Hematopoietic multipotent progenitor cell treated with erythropoietin and hydrocortisone succinate and interleukin-3 and kit ligand, for 15 days (in vitro differentiated cells): Measurements from ENCODE around the gene GRK5.
"Not testable (repeated sequence)": the region's sequence is repeated elsewhere in the genome, so short reads cannot be mapped to it uniquely, and the experiment has no call there.

Experiments
- DNase-seq: peaks from one replicate; pipeline ENCODE4 v3.0.0-alpha.2; 2015; ENCODE audit warnings: low spot score

GRK5 gene

DNA sequence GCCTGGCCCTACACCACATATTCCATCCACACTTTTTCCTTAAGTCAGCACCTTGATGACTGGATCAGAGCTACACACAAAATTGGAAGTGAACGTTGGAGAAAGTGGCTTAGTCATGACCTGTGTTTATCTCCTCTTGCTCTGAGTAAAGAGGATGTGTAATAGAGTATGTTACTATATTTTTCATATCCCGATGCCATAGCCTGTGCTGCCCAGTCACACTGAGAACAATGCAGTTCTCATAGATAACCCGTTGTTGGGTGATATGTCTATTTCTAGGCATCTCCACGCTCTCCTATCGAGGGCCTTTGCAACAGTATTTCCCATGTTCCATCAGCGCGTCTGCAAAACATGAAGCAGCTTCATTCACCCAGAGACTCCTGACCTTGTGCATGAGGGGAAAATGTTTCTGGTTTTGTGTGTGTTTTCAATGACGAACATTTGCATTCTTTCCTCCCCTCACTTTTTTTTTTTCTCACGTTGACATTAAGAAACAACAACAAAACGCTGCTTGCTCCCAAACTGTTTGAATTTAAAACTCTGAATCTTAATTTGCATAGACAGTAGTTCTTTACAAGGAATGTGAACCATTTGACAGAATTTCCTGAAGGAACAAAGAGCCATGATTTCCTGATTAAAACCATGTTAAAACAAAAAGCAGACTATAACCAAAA lies 43.4 kb downstream of the GRK5 start:
- no peak for DNase-seq

DNA sequence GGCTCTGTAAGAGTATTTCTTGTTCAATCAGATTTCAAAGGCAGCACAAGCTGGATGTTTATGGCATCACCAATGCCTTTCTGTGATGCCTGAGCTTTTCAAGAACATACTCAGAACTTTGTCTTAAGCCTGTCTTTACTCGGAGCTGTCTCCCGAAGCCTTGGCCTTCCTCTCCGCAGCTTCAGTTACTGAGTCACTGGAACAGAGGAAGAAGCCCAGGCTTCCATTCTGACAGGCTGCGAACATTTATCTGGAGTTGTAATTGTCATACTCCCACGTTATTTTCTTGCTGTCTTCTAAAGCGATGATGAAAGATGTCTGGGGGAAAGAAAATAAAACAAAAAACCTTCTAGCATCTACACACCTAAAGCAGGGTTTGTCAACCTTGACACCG lies 43.9 kb downstream of the GRK5 start:
- no peak for DNase-seq

DNA sequence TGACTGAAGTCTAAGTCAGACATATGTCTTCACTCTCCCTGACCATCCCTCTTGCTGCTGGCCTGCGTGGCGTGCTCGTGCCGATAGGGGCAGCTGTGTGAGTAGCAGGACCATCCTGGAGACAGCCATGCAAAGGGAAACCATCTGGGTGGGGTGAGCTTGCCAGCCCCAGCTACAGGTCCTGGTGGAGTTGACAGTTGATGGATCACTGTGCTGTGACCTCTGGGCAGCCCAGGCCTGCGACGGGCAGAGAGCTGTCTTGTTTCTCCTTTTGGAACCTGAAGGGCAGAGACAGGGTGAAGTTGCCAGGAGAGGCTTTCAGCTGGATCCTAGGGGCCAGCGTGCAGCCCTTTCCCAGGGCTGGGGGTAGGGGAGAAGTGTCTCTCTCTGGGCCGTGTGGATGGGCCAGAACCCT lies 44.7 kb downstream of the GRK5 start:
- no peak for DNase-seq

DNA sequence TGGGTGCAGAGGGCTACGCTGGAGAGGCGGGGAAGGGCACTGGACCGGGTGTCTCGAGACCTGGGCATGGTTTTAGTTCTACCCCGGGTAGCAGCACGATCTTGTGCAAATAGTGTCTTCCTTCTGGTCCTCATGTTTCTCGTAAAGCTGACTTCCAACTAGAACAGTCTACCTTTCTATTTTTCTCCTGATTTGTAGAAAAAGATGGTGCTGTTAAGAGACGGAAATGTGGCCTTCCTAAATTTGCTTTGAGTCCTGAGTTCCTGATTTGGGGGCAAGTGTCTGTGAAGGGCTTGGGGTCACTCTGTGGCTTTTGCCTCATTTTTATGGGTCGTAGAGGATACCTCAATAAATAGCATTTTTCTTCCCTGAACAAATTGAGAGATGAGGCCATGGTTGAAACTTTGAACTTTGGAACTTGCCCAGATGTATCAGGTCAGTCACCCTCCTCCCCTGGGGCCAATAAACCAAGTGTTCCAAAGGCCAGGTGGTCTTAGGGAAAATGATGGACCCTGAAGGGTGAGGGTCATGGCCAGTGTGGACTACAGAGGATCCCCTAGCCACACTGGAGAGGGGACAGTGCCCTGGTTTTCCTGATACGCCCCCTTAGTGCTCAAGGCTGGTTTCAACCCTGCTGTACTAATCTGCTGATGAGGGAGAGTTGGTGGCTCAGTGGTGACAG lies 45.2 kb downstream of the GRK5 start:
- no peak for DNase-seq

DNA sequence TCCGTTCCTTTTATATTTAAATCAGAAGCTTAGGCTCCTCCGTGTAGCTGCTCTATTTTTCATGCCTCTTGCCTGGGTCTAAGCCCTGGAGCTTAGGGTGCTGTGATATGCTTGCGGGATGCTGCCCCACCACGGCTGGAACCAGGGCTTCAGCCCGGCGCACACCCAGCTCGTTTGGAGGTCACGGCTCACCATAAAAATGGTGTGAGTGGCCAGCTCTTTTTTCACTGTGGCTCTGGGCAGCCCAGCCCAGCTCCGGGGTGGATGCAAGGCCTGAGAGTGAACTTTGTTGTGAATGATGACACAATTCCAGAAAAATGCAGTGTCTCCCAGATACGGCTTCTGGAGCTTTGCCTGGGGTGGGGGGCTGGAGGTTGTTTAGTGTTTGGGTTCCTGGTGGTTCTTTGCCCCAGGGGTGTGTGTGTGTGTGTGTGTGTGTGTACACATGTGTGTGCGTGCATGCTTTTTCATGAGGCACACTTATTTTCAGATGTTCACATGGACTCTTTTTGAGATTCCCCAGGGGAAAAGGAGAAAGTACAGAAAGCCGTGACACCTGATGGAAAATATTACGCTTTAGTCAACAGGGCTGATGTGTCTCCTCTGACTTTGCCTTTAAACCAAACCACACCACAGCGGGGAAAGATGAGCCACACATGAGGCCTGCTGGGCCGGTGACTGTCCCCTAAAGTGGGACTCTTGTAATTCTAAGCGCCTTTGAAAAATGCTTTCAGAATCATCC lies 46.2 kb downstream of the GRK5 start:
- no peak for DNase-seq

DNA sequence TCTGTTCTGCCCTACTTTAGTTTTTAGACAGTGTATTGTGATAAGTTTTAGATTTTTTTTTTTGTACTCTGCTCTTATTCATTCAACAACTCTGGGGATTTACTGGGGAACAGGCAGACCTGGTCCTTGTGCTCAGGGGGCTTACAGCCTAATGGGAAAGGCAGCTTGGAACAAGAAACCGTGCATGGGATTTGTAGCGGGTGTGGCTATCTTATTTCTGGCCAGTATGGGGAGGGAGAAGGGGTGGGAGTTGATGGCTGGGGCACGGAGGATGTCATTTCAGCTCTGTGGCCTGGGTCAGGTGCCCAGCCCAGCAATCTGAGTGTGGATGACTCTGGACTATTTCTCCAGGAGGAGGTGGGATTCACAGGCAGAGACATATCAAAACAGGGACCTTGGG lies 47.0 kb downstream of the GRK5 start:
- DNase-seq = no peak

DNA sequence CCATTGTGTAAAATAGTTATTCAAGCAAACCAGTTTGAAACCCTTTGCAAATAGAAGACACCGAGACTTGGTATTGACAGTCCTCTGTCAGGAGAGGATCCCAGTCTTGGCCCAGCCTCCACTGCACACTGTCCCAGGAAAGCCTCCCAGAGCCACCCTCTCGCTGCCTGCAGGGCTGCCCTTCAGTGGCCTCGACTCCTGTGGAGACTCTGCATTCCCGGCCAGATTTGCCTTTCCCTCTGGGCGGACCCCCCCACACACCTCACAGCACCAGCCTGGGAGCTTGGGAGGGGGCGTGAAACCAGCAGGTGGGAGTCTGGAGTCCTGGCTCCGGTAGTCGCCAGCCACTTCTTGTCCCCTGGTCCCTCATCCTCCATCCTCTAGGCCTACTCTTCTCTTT lies 48.7 kb downstream of the GRK5 start:
- no peak for DNase-seq

DNA sequence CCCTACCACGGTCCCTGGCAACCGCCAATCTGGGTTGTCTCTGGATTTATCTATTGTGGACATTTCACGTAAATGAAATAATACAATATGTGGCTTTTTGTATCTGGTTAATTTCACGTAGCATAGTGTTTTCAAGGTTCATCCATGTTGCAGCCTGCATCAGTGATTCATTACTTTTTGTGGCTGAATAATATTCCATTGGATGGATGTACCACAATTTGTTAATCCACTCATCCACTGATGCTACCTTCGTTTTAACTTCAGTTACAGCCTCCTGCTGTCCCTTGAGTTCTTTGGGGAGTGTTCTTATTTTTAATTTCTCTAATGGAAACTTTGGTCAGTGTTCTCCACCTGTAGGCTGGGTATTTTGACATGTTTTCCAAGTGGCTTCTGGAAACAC lies 49.5 kb downstream of the GRK5 start:
- no peak for DNase-seq

DNA sequence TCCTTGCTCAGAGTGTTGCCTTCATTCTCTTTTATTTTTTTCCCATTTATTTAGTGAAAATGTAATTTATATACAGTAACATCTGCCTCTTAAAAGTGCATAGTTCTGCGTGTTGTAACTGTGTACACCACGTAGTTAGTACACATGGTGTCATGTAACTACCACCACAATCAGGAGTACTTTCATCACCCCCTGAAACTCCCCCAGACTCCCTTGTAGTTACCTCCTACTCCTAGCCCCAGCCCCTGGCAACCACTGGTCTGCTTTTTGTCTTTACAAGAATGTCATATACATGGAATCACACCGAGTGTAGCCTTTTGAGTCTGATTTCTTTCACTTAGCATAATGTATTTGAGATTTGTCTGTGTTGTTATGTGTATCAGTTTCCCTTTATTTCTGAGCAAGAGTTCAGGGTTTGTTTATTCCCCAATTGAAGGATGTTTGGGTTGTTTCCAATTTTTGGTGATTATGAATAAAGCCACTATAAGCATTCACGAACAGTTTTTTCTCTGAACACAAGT lies 50.6 kb downstream of the GRK5 start:
- no peak for DNase-seq

DNA sequence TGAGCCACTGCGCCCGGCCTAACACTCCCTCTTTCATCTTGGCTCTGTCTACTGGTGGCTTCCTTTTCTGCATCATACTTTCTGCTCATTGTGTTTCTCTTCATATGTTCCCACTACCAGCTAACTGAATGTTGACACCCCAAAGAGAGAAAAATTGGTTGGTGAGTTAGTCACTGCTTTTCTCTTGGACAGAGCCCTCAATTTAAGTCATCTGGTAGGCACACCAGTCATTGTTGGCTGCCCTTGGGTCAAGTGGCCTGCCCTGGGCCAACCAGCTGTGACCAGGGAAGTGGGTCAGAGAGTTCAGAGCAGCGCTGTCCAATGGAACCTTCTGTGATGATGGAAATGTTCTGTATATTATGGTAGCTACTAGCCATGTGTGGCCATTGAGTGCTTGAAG lies 52.0 kb downstream of the GRK5 start:
- no peak for DNase-seq

DNA sequence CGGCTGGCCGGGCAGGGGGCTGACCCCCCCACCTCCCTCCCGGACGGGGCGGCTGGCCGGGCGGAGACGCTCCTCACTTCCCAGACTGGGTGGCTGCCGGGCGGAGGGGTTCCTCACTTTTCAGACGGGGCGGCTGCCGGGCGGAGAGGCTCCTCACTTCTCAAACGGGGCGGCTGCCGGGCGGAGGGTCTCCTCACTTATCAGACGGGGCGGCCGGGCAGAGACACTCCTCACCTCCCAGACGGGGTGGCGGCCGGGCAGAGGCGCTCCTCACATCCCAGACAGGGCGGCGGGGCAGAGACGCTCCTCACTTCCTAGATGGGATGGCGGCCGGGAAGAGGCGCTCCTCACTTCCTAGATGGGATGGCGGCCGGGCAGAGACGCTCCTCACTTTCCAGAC lies 53.6 kb downstream of the GRK5 start:
- not testable (repeated sequence) for DNase-seq

DNA sequence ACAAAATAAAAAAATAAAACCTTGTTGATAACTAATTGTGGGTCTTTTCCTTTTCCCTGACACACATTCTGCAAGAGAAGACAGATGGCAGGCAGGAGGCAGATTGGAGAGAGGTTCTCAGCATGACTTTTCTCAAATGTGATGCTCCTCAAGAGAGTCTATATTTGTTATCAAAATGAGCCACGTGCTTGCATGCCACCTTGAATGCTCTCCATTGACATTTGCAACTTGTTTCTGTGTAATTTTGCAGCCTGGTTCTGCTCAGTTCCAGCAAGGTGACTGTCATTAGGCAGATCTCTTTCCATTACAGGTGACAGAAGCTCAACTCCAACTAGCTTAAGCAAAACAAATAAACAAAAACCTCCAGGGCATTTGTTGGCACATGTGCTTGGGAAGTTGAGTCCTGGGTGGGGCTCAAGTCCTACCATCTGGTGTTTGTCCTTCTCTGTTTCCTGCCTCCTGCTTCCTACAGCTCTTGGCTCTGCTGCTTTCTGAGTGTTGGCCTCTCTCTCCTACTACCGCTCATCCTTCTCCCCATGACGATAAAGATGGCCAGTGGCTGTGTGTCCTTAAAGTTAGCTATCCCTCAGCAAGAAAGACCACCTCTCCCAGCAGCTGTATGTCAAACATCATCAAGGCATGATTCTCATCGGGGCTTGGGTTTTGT lies 56.7 kb downstream of the GRK5 start:
- no peak for DNase-seq

DNA sequence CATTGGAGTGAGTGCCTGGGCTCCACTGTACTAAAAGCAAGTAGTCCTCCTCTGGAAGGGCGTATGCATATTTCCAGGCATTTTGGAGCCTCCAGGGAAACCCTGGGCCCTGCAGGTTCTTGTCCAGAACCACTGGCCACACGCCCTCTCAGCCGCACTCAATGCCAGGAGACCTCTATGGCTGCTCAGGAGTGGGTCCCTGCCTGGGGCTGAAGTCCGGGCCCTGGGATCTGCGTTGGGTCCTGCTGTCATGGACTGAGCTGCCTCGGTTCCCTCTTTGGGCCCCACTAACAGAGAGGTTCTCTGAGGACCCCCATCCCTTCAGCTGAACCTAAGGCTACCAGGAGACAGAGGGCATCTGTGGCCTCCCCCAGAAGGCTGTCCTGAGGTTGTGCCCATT lies 58.3 kb downstream of the GRK5 start:
- no peak for DNase-seq

DNA sequence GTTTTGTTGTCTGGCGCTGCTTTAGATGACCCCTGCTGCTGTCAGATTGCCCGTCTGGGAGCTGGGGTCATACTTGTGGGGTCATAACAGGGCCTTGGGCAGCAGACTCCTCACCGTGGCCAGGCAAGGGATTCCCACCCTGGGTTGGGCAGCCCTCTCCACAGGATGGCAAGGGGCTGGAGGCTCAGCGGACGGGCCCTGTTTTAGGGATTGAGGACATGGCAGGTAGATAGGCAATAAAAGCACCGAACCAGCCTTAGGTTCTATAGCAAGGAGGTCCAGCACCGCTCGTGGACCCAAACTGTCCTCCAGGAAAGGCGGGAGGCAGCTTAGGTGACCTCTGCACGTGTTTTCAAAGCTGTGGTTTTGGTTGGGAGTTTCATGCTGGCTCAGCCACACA lies 60.0 kb downstream of the GRK5 start:
- no peak for DNase-seq

DNA sequence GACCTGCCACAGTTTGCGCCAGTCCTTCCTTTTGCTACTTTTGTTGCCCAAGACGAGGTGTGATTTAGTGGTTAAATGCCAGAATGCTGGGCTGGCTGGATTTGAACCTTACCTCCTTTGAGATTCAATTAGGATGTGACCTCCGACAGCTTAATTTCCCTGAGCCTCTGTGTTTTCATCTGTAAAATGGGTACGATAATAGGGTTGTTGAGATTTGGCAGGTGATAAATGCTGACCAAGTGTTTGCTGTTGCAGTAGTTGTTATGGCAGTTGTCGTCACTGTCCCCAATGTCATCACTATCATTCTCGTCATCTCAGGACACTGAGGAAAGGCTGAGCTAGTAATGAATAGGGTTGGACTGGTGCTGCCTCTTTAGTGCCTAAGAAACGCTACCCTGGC lies 61.1 kb downstream of the GRK5 start:
- no peak for DNase-seq

DNA sequence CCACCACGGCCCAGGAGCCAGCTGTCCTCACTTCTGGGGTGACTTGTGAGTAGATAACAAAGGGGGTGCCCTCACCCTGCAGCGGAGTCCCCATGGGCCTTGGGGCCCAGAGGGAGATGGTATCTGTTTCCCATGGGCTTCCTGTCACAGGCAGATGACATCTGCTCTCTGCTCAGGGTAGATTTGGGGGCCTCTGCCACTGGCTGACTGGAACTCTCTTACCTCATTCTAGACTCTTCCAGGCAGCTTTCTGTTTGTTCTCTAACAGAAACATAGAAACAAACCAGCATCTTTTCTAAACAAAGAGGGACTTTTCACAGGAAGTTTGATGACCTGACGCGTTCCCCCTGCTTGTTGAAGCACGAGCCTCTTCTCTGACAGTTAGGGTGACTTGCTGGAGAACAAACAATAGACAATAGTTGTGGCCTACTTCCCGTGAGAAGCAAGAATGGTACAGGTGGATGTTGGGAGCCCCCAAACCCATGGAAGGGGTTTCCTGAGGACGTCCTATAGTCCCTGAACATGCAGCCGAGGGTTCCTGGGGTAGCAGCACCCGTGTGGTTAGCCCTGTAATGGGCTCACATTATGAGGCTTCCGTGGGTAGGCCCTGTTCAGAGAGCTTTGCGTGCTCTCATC lies 61.6 kb downstream of the GRK5 start:
- DNase-seq = no peak

DNA sequence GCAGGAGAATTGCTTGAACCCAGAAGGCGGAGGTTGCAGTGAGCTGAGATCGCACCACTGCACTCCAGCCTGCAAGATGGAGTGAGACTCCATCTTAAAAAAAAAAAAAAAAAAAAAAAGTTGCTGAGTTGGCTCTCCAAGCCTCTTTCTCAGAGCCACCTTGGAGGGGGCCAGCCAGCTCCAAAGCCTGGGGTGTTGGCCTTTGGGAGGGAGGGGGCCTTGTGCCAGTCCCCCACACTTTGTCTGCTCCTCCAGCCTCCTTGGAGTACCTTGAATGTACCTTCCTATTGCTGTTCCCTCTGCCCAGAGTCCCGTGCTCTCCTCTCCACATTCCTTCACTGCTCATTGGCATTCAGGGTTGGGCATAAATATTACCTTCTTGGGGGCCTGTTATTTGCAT lies 62.4 kb downstream of the GRK5 start:
- no peak for DNase-seq

DNA sequence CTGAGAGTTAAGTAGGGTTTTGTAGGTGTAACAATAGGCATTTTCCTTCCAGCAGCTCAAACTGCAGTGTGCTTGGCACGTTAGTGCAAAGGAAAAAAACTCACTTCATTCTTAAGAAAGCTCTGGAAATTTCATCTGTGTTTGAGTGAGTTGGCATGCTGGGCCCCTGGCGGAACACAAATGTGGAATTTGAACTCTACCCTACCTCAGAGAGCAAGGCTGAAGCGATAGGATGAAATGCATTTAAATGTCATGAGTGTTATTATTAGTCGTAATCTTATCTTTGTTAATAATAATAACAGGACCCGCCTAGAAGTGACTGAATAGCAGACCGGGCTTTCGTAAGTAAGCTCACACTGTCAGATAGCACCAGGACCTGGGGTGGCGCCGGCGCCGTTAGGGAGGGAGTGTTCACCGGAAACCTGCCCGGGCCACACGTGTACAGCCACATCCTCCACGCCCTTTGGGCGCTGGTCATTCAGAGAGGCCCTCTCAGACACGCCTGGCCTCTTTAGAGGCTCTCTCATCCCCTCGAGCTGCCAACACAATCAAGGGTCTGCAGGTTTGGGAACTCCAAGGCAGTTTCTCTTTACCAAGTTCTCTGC lies 63.5 kb downstream of the GRK5 start:
- no peak for DNase-seq

DNA sequence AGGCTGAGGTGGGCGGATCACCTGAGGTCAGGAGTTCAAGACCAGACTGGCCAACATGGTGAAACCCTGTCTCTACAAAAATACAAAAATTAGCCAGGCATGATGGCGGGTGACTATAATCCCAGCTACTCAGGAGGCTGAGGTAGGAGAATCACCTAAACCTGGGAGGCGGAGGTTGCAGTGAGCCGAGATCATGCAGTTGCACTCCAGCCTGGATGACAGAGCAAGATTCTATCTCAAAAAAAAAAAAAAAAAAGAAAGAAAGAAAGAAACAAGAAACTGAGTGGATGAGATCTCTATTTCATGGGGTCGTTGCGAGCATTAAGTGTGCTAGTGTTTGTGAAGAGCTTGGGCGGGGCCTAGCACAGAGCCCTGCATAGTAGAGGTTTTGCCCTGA lies 65.0 kb downstream of the GRK5 start:
- not testable (repeated sequence) for DNase-seq

DNA sequence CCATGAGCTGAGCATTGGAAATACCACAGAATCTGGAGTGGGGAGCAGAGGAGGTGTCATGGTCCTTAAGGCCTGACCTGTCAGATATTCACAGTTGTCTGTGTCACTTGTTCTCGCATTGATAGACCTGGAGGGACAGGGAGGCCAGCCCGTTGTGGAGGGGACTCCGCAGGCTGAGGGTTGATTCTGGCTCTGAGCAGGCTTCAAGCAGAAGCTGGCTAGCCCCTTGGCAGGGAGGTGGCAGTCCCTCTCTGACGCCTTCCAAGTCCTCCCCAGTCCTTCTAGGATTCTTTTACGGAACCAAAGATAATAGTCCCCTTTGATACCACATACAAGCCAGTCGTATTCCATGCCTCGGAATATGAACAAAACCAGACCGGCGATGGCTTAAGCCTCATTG lies 65.4 kb downstream of the GRK5 start:
- no peak for DNase-seq

DNA sequence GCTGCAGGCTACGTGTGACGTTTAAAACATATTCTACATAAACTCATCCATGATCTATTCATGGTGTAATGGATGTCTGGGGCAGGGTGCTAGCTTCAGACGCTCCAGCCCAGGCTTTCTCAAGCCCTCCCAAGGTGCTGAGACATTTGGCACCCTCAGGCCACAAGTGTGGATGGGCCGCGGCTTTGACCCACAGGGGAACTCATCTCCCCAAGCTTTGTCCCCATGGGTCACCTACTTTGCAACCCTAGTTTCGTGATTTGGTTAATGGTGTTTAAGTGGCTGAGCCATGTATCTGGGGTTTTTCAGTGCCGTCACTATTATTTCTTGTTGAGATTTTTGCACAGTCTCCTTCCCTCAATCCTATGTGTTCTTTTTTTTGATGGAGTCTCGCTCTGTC lies 66.0 kb downstream of the GRK5 start:
- no peak for DNase-seq
